GM21367 (cell line): Measurements from ENCODE around the gene EPHA6.
"Not testable (repeated sequence)": the region's sequence is repeated elsewhere in the genome, so short reads cannot be mapped to it uniquely, and the experiment has no call there.

Experiments used
- ATAC-seq: cut with Tn5 transposase; IDR thresholded peaks from one replicate; pipeline ENCODE4 v1.9.1; 2021; ENCODE audit not compliant: unreplicated experiment

Gene EPHA6

DNA sequence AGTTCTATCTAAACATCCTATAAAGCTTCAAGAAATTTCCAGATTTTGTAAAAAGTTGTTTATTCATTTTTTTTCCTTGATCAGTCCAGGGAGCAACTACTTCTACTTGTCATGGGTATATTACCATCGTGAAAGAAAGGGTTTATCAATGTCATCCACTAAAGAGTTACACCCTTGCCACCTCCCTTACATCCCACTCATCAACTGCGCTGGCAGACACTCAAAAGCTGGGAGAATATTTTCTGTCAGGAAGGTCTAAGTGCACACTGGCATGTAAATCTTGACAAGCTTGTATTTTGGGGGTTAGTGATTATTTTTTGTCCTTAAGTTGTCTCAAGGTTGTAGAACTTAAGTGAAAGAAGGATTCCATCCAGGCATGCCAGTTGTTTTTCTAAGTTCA is 761.8 kb downstream of the EPHA6 start:
- ATAC-seq, result no peak

DNA sequence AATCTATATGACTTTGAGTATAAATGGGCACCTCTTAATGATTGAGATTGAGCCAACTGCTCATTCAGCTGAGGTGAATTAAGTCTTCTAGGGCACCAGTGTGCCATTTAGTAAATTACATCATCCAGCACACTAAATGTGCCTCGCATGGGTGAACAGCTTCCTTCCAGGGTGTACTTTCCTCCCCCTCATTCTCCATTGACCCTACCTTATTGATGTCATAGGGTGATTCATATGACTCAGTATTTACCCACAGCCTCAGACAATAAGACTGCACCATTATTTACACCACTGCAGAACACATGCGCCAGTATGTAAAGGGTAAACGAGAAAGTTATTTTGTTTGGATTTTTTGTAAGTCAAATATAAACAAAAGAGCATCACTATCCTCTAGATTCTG is 765.0 kb downstream of the EPHA6 start:
- no peak for ATAC-seq

GRCh38 chr3:97610626-97611025 is 796.2 kb downstream of the EPHA6 start:
- no peak for ATAC-seq

DNA sequence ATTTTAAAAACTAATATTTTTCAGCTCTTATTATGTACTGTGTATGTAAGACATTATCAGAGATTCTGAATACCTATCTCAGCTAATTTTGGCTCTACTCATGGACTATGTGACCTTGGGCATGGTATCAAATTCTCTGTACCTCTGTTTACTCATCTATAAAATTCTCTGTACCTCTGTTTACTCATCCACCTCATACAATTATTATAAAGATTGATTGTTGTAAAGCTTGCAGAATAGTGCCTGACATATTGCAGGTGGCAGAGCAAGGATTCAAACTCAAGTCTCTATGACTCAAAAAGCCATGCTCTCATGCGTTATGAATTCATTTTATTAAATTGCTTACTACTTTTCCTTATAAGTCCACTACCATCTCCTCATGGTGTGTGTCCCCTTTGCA is 798.2 kb downstream of the EPHA6 start:
- no peak for ATAC-seq

DNA sequence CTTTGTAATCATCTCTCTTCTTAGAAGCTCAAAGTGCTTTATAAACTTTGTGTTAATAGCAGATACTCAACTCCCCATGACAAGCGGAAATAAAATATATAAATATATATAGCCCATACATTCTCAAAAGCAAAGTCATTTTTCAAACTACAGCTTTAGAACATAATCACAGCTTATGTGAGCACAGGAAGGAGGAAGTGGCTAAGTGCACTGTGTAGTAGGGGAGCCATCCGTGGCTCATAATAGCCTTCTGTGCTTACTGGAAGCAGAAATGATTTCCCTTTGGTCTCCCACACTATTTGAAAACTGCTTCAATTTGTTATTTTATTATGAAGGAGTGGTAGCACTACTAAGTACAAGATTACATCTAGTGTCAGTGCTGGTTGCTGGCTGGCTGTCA is 798.7 kb downstream of the EPHA6 start:
- no peak for ATAC-seq

DNA sequence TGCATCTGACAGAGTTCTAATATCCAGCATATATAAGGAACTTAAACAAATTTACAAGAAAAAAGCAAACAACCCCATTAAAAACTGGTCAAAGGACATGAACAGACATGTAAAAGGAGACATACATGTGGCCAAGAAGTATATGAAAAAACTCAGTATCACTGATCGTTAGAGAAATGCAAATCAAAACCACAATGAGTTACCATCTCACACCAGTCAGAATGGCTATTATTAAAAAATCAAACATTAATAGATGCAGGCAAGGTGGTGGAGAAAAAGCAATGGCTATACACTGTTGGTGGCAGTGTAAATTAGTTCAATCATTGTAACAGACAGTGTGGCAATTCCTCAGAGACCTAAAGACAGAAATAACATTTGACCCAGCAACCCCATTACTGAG is 806.1 kb downstream of the EPHA6 start:
- not testable (repeated sequence) for ATAC-seq

DNA sequence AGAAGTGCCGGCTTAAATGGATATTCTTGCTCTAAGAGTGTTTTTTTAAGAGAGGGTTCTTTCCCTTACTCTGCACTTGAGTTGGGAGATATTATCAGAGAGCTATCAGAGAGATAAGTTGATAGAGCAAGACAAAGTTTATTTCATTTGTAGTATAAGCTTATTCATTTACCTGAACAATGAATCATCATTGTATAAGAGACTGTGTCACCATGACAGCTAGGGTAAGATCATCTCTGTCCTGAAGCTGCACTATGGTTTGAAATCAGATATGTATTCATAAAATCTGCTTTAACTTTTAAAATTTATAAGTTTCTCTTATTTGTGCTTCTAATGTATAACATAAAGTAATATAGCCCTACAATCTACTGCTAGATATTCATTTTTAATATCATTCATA is 822.1 kb downstream of the EPHA6 start:
- no peak for ATAC-seq

DNA sequence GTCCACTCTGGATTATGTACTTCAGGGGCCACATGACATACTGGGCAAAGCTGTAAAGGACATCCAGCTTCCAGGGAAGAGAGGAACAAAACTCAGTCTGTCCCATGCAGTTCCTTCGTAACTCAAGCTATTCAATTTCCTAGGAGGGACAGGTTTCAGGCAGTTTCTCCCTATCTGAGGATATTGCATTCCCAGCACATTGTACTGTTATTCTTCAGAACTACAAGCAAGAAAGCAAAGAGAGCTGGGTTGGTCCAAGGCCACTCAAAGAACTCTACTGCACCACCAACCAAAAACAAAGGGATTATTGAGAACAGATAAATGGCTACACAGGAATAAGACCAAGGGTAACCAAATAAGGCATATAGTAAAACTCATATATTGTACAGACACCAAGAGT is 832.5 kb downstream of the EPHA6 start:
- no peak for ATAC-seq

- ATAC-seq, result no peak
Observed at GRCh38 chr3:97647441-97647982, 833.1 kb downstream of the EPHA6 start.

- no peak for ATAC-seq
Observed at GRCh38 chr3:97655971-97656370, 841.6 kb downstream of the EPHA6 start.

- ATAC-seq, result no peak
Observed at GRCh38 chr3:97656638-97657037, 842.2 kb downstream of the EPHA6 start.

DNA sequence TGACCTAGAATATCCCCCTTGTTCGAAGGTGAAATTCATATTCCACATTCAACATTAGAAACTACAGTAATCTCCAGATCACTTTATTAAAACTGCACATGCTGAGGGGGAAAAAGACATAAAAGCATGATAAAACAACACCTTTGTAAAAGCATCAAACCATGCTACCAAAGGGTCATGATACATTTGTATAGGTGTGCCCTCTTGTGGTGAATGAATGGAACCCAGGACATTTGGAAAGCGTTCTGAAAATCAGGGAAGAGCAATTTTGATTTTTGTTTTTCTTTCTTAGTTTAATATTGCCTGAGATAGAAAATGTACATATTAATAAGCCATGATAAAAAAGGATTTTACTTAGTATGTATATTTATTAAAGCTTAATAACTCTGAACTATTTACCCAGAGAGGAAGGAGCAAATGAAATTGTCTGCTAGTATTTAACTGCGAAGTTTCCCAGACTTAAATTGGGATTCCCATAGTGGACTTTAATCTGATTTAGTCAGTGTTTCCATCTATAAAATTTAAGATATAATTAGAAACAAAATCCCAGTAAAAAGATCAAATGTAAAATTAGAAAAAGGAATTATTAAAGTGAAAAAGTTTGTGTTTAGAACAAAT is 844.4 kb downstream of the EPHA6 start:
- no peak for ATAC-seq

- ATAC-seq, result no peak
Observed at GRCh38 chr3:97662264-97662663, 847.9 kb downstream of the EPHA6 start.

GRCh38 chr3:97662762-97663161 is 848.4 kb downstream of the EPHA6 start:
- ATAC-seq, result no peak

GRCh38 chr3:97665896-97666295 is 851.5 kb downstream of the EPHA6 start:
- ATAC-seq, result no peak

GRCh38 chr3:97670952-97671351 is 856.6 kb downstream of the EPHA6 start:
- no peak for ATAC-seq

GRCh38 chr3:97673357-97673997 is 859.1 kb downstream of the EPHA6 start:
- ATAC-seq, result no peak

DNA sequence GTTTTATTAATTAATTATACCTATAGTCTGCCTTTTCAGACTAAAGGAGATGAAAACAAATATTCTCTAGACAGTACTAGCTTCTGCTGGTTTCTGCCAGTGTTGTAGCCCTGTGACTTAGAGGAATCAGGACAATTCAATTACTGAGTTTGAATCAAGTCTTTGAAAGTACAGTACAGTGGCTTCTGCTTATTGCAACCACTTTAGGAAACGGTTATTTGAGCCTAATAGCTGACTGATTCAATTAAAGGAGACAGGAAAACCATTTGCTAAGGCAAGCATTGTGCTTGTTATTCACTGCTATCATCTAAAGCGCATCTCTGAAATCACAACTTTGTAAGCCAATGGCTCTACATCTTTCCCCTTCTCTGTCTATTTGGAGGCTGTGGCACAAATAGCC is 860.1 kb downstream of the EPHA6 start:
- no peak for ATAC-seq

DNA sequence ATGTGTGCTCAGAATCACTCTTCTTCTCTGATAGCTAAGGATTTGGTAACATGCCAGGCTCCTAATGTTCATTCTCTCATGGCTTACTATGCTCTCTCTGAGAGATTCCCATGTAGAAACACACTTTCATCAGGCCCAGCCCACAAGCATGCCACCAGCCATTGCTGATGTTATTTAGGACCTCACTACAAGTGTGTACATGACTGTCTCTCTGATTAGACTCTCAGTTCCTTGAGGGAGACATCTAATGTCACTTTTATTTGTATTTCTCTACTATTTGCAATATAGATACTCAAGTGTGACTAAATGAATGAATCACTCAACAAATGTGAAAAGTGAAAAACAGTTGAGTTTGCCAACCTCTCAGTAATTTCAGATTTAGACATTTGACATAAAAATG is 865.8 kb downstream of the EPHA6 start:
- ATAC-seq, result no peak

DNA sequence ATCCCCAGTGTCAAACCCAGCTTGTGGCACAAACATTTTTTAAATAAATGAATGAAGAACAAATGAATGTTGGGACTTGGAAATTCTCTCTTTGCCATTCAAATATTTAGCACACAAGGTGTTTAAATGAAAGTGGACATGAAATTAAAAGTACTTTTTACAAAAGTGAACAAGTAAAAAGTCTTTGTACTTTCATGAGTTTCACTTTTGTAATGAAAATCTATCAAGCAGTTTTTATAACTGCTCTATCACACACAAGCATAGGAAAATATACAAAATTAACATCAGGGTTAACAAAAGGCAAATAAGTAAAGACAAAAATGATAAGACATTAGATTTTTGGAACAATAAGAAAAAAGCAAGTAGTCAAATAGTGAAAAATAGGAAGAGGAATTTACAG is 866.3 kb downstream of the EPHA6 start:
- no peak for ATAC-seq

DNA sequence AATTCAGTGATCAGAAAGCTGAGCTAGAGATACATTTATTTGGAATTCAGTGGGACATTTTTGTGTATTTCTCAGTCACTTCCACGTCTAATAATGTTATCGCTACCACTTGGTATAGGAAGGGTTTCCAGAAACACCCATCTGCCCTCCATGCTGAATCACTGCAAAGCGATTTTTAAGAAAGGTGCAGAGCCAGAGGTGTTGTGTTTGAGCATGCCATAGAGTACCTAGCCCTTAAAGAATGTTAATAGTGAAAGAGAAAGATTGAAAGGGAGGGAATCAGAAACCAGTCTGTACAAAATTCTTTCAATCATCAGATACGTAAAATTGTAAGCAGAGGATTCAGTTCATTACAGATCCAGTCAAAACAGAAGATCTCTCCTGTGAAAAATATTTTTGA is 870.1 kb downstream of the EPHA6 start:
- no peak for ATAC-seq

- no peak for ATAC-seq
Observed at GRCh38 chr3:97686258-97686657, 871.9 kb downstream of the EPHA6 start.

DNA sequence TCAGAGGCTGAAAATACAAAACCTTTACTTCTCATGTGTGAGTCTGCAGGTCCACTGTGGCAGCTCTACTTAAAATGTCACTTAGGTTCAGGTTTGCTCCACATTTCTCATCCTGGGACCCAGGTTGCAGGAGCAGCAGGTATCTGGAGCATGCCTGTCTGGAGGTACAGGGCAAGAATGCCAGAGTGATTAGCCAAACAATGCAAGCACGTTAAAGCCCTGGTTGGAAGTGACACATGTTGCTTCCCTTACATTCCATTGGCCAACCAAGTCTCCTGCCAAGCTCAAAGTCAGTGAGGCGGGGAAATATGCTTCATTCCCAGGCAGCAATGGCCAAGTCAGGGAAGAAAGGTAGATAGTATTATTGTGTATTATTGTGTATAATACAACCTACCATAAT is 873.3 kb downstream of the EPHA6 start:
- ATAC-seq, result no peak
